B cell (primary cell): Measurements from ENCODE around the gene CACNA2D3. TPM values are rescaled to one million over a fixed set of nuclear protein-coding genes. Genes with fewer than 3 reads are reported as not detected.

Experiments
- ATAC-seq: fragments of 200-7000 bp; cut with Tn5 transposase; one replicate; pipeline ENCODE4 v1.10.0; 2021; ENCODE audit warnings: low read depth, mild to moderate bottlenecking, moderate number of reproducible peaks, moderate library complexity
- CTCF ChIA-PET: fragments of 350-600 bp; sonication (Branson Sonifier 250); formaldehyde crosslinking; loops from one replicate; lab custom pipeline; 2021; ENCODE audit warnings: antibody characterized with exemption, inconsistent platforms; lab: Charles Lee
- POLR2A ChIA-PET: fragments of 350-600 bp; sonication (Branson Sonifier 250); formaldehyde crosslinking; loops from one replicate; lab custom pipeline; 2021; ENCODE audit warnings: antibody characterized with exemption; lab: Charles Lee
- DNase-seq: peaks from one replicate; pipeline ENCODE4 v3.0.0; 2013
- H2AFZ ChIP-seq: 2 replicates; pipeline ENCODE4 v1.6.1; 2012; ENCODE audit warnings: mild to moderate bottlenecking, low read depth, low read length; ENCODE audit not compliant: insufficient read depth, poor library complexity, severe bottlenecking
- H3K27ac ChIP-seq, 2 donors: 1 replicate in 1 of 2; 2 replicates in 1 of 2; pipeline ENCODE4 v1.5.1; 2012 to 2013; ENCODE audit warnings: low read length in 2 of 2, mild to moderate bottlenecking in 2 of 2, moderate library complexity in 1 of 2
- H3K27me3 ChIP-seq, 4 experiments: fragments of 200-600 bp in 1 of 4; sonication (generic) in 1 of 4; replicated peaks in 1 of 4; 1 replicate in 2 of 4; 2 replicates in 2 of 4; pipeline versions ENCODE4 v1.6.1 to v1.7.0; 2013 to 2016; ENCODE audit warnings: low read length in 3 of 4, mild to moderate bottlenecking in 2 of 4, mixed read lengths in 1 of 4, moderate library complexity in 1 of 4; ENCODE audit not compliant: insufficient read depth in 4 of 4, control insufficient read depth in 3 of 4; ENCODE audit errors: control extremely low read depth in 1 of 4
- H3K36me3 ChIP-seq, 2 experiments: replicated peaks in 1 of 2; 1 replicate in 1 of 2; 2 replicates in 1 of 2; pipeline versions ENCODE4 v1.6.1 to v1.7.1; 2013; ENCODE audit warnings: low read length in 1 of 2; ENCODE audit not compliant: insufficient read depth in 2 of 2, control insufficient read depth in 1 of 2; ENCODE audit errors: control extremely low read depth in 1 of 2, extremely low read depth in 1 of 2
- H3K4me1 ChIP-seq, 2 donors: fragments of 200-600 bp in 1 of 2; sonication (generic) in 1 of 2; 1 replicate in 1 of 2; 2 replicates in 1 of 2; pipeline versions ENCODE4 v1.5.1 to v1.6.1; 2013 to 2017; ENCODE audit warnings: low read length in 2 of 2; ENCODE audit not compliant: control insufficient read depth in 2 of 2, insufficient read depth in 2 of 2
- H3K4me2 ChIP-seq: replicated peaks from 2 replicates; pipeline ENCODE3; 2012; ENCODE audit warnings: mild to moderate bottlenecking, low read depth, low read length; ENCODE audit not compliant: poor library complexity, severe bottlenecking
- H3K4me3 ChIP-seq, 5 experiments: fragments of 200-600 bp in 1 of 5; sonication (generic) in 1 of 5; 1 replicate in 3 of 5; 2 replicates in 2 of 5; pipeline versions ENCODE4 v1.5.1 to v1.7.0; 2011 to 2016; ENCODE audit warnings: low read length in 4 of 5, mild to moderate bottlenecking in 4 of 5, low read depth in 2 of 5, control low read depth in 1 of 5, moderate library complexity in 1 of 5; ENCODE audit not compliant: insufficient read depth in 1 of 5; ENCODE audit errors: control extremely low read depth in 1 of 5, extremely low read depth in 1 of 5
- H3K79me2 ChIP-seq: fragments of 200-600 bp; sonication (generic); one replicate; pipeline ENCODE4 v1.6.0; 2016; ENCODE audit warnings: low read length; ENCODE audit not compliant: control insufficient read depth, insufficient read depth
- H3K9ac ChIP-seq: fragments of 200-600 bp; sonication (generic); 2 replicates; pipeline ENCODE4 v1.6.1; 2017; ENCODE audit warnings: mild to moderate bottlenecking, low read length, moderate library complexity
- H3K9me3 ChIP-seq, 3 donors: one replicate each; pipeline versions ENCODE4 v1.6.1 to v1.7.1; 2013; ENCODE audit warnings: low read length in 2 of 3; ENCODE audit not compliant: control insufficient read depth in 2 of 3, insufficient read depth in 1 of 3; ENCODE audit errors: control extremely low read depth in 1 of 3
- H4K20me1 ChIP-seq: 2 replicates; pipeline ENCODE4 v1.6.0; 2012; ENCODE audit warnings: mild to moderate bottlenecking, low read length; ENCODE audit not compliant: insufficient read depth, control insufficient read depth, poor library complexity, severe bottlenecking
- H3K27ac Mint-ChIP-seq: one replicate; pipeline ENCODE4 v1.8.0; 2021; ENCODE audit warnings: mixed read lengths
- H3K27me3 Mint-ChIP-seq: one replicate; pipeline ENCODE4 v1.8.0; 2021; ENCODE audit warnings: mixed read lengths
- H3K4me1 Mint-ChIP-seq: one replicate; pipeline ENCODE4 v1.8.0; 2021; ENCODE audit warnings: mixed read lengths
- H3K4me3 Mint-ChIP-seq: one replicate; pipeline ENCODE4 v1.8.0; 2021; ENCODE audit warnings: mixed read lengths
- H3K9me3 Mint-ChIP-seq: one replicate; pipeline ENCODE4 v1.8.0; 2022; ENCODE audit warnings: mixed read lengths; ENCODE audit not compliant: insufficient read depth
- EZH2 ChIP-seq: IDR thresholded peaks from 2 replicates; pipeline ENCODE4 v1.6.1; 2012; ENCODE audit warnings: borderline replicate concordance, low read depth, mild to moderate bottlenecking, moderate library complexity, low read length; ENCODE audit not compliant: insufficient read depth, poor library complexity, severe bottlenecking
- WGBS: methylation state at CpG from one replicate; pipeline ENCODE4 v1.1.5; 2013; ENCODE audit warnings: missing lambda C conversion rate; ENCODE audit not compliant: insufficient coverage; 5-methylcytosine and 5-hydroxymethylcytosine counted together
- intact Hi-C: fragments of 100-400 bp; cut with micrococcal nuclease; formaldehyde crosslinking; loops from one replicate; pipeline ENCODE4 v1.10.0; 2022
- polyA plus RNA-seq: library from polyadenylated mRNA; depleted of rRNA; stranded (reverse); fragments of >200 nt; gene quantifications from 2 replicates; pipeline ENCODE4 v1.2.3, GENCODE V29; 2012
- total RNA-seq, 2 donors: library from RNA; stranded (reverse); fragments of 120-200 nt in 1 of 2; gene quantifications; 1 replicate in 1 of 2; 2 replicates in 1 of 2; pipeline versions ENCODE4 v1.2.3 to v1.2.4, GENCODE V29; 2013 to 2022
- TF ChIP-seq, protein P1 (sequence below): fragments of 200-600 bp; IDR thresholded peaks from one replicate; pipeline ENCODE4 v1.8.0; 2022; ENCODE audit warnings: antibody characterized with exemption, mild to moderate bottlenecking

CACNA2D3 gene
- total and polyA plus RNA-seq, 2 donors (not counting 1 experiment from before 2014, with no cell fraction given): not detected

DNA sequence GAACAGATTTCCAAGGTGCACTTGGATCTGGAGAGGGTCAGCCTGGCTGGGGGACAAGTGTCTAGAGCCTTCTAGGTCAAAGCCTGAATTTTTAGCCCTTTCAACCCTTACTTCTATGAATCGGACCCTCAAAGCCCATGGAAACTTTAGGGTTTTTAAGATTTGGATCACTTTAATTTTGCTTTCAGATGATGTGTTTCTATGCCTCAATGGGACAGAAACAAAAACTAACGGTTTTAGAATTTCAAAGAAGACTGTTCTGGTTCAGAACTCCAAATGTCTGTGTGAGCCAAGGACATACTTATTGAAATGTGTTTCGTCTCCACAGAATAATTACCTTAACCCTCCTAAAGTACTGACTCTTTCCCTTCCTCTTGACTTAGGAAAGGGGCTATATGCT lies 538.8 kb downstream of the CACNA2D3 start:
- ATAC-seq (no peak), DNase-seq (no peak)
- WGBS: 71% methylated on average over 1 of the region's 3 CpGs
- Mint-ChIP-seq H3K4me3 (no peak overlapping the region), H3K27me3 (no peaks in the 10 kb centered on the region), H3K9me3 (no peaks in the 10 kb centered on the region), H3K4me1 (no peaks in the 10 kb centered on the region), H3K27ac (no peak overlapping the region)
- H3K4me3 ChIP-seq: no peak overlapping the region
- intact Hi-C loops: no loop called here
- H3K27me3 ChIP-seq: no peaks in the 10 kb centered on the region
- H3K79me2 ChIP-seq: no peaks in the 10 kb centered on the region
- H3K4me2 ChIP-seq: no peak overlapping the region
- no peak overlapping the region for H2AFZ ChIP-seq
- H4K20me1 ChIP-seq: no peaks in the 10 kb centered on the region
- CTCF ChIA-PET: no interaction called here
- H3K9me3 ChIP-seq: peaks cover 0 to 5% (median 0%) of the 10 kb centered on the region in 3 donors
- no peak for TF ChIP-seq EZH2
- TF ChIP-seq, protein P1, sequence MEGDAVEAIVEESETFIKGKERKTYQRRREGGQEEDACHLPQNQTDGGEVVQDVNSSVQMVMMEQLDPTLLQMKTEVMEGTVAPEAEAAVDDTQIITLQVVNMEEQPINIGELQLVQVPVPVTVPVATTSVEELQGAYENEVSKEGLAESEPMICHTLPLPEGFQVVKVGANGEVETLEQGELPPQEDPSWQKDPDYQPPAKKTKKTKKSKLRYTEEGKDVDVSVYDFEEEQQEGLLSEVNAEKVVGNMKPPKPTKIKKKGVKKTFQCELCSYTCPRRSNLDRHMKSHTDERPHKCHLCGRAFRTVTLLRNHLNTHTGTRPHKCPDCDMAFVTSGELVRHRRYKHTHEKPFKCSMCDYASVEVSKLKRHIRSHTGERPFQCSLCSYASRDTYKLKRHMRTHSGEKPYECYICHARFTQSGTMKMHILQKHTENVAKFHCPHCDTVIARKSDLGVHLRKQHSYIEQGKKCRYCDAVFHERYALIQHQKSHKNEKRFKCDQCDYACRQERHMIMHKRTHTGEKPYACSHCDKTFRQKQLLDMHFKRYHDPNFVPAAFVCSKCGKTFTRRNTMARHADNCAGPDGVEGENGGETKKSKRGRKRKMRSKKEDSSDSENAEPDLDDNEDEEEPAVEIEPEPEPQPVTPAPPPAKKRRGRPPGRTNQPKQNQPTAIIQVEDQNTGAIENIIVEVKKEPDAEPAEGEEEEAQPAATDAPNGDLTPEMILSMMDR: no peak
- H3K27ac ChIP-seq: no peak overlapping the region
- no peaks in the 10 kb centered on the region for H3K4me1 ChIP-seq
- no peaks in the 10 kb centered on the region for H3K36me3 ChIP-seq
- POLR2A ChIA-PET: no interaction called here
- H3K9ac ChIP-seq: no peak overlapping the region

- TF ChIP-seq EZH2: no peak
- TF ChIP-seq, protein P1: no peak
- no peaks in the 10 kb centered on the region for H3K9me3 Mint-ChIP-seq
- H3K27ac ChIP-seq: no peak overlapping the region
- H3K27ac Mint-ChIP-seq: no peak overlapping the region
- H3K4me2 ChIP-seq: no peak overlapping the region
- H3K79me2 ChIP-seq: no peaks in the 10 kb centered on the region
- no CpG with 5 or more reads among the region's 4 CpGs for WGBS
- no peaks in the 10 kb centered on the region for H3K36me3 ChIP-seq
- ChIA-PET CTCF (no interaction called here), POLR2A (no interaction called here)
- no peak overlapping the region for H2AFZ ChIP-seq
- DNase-seq: no peak
- H3K27me3 ChIP-seq: no peaks in the 10 kb centered on the region
- H3K4me3 Mint-ChIP-seq: no peak overlapping the region
- H3K4me3 ChIP-seq: no peak overlapping the region
- H3K4me1 ChIP-seq: no peaks in the 10 kb centered on the region
- no peaks in the 10 kb centered on the region for H3K27me3 Mint-ChIP-seq
- no peaks in the 10 kb centered on the region for H3K4me1 Mint-ChIP-seq
- H3K9me3 ChIP-seq: peaks cover 0 to 5% (median 0%) of the 10 kb centered on the region in 3 donors
- H4K20me1 ChIP-seq: no peaks in the 10 kb centered on the region
- no peak for ATAC-seq
- intact Hi-C loops: no loop called here
- no peak overlapping the region for H3K9ac ChIP-seq
Measured at GRCh38 chr3:54663501-54664011, 541.2 kb downstream of the CACNA2D3 start.
